ENCODE measurements around the gene GTPBP3. TPM values are rescaled to one million over a fixed set of nuclear protein-coding genes. Genes with fewer than 3 reads are reported as not detected.
"Not testable (repeated sequence)": the region's sequence is repeated elsewhere in the genome, so short reads cannot be mapped to it uniquely, and the experiment has no call there.

The GTPBP3 gene
- total RNA-seq, 1 experiment from 2014 or later, result 53.2 TPM

DNA sequence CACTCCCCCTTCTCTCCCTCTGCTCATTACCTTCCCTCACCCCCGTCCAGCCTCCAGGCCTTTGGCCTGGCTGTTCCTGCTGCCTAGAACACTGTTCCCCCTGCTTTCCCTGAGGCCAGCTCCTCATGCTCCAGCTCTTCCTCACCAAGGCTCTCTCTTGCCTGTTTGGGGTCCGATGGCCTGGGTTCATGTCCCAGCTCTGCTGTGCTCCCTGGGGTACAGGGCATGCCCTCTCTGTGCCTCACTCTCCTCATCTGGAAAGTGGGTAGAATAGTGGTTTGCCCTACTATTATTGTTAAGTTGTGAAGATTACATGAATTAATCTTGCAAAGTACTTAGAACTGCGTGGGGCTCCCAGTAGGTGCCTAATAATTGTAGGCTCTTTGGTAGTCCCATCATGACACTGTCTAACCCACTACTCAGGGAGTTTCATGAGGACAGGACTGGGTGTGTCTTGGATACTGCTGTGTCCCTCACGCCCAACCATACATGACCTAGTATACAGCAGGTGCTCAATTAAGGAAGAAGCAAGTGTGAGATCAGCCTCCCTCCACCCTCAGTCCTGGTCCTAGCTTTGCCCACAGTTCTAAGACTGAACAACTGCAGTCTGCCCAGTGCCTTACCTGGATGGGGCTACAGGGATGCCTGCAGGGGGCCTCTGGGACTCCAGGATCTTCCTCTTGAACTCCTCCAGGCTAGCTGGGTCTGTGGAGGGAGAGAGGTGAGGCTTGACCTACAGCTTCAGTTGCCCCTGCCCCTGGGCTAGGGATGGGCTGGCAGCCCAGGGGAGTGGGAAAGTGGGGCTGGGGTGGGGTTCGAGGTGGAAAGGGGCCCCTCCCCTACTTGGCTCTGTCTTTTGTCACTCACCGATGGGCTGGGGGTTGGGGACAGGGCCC lies 22.8 kb downstream of the GTPBP3 start:
- TF ChIP-seq EZH2 (IDR thresholded peaks at IDR 0.05; ENCODE audit: borderline replicate concordance, low read depth, low read length, poor library complexity, severe bottlenecking), result no peak
- TF ChIP-seq, protein P1, sequence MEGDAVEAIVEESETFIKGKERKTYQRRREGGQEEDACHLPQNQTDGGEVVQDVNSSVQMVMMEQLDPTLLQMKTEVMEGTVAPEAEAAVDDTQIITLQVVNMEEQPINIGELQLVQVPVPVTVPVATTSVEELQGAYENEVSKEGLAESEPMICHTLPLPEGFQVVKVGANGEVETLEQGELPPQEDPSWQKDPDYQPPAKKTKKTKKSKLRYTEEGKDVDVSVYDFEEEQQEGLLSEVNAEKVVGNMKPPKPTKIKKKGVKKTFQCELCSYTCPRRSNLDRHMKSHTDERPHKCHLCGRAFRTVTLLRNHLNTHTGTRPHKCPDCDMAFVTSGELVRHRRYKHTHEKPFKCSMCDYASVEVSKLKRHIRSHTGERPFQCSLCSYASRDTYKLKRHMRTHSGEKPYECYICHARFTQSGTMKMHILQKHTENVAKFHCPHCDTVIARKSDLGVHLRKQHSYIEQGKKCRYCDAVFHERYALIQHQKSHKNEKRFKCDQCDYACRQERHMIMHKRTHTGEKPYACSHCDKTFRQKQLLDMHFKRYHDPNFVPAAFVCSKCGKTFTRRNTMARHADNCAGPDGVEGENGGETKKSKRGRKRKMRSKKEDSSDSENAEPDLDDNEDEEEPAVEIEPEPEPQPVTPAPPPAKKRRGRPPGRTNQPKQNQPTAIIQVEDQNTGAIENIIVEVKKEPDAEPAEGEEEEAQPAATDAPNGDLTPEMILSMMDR (conservative IDR thresholded peaks at IDR 0.05; ENCODE audit: low read depth, low read length), result no peak
- Histone ChIP-seq H3K4me3 (ENCODE audit: low read depth, low read length, poor library complexity, severe bottlenecking) (no peak overlapping the region), H3K27me3 (replicated peaks; ENCODE audit: insufficient read depth, low read depth, low read length, poor library complexity) (no peaks in the 10 kb centered on the region), H3K4me1 (ENCODE audit: insufficient read depth, low read length, poor library complexity, severe bottlenecking) (no peaks in the 10 kb centered on the region), H3K27ac (ENCODE audit: low read depth, low read length, poor library complexity, severe bottlenecking) (no peak overlapping the region), H3K9me3 (ENCODE audit: low read depth, low read length, poor library complexity, severe bottlenecking) (no peaks in the 10 kb centered on the region), H3K36me3 (ENCODE audit: insufficient read depth, low read length, poor library complexity, severe bottlenecking) (no peaks in the 10 kb centered on the region)
- POLR2A ChIA-PET (ENCODE audit: low non-redundant PET), result interaction anchor here (0.6 to 0.7 kb wide), 3 partner anchors 42 to 287 kb away, joined by 3 to 8 read pairs (median 4); no protein-coding TSS in a partner anchor
- intact Hi-C loops (cut with micrococcal nuclease; ENCODE audit: unreplicated experiment), result no loop called here
- CTCF ChIA-PET, result interaction anchor here (1.4 kb wide), 1 partner anchor 26 kb away, joined by 7 read pairs; no protein-coding TSS in a partner anchor
- no peak for DNase-seq (ENCODE audit: low spot score)
- BruUV-seq (replicated peaks), result no TSS peak

DNA sequence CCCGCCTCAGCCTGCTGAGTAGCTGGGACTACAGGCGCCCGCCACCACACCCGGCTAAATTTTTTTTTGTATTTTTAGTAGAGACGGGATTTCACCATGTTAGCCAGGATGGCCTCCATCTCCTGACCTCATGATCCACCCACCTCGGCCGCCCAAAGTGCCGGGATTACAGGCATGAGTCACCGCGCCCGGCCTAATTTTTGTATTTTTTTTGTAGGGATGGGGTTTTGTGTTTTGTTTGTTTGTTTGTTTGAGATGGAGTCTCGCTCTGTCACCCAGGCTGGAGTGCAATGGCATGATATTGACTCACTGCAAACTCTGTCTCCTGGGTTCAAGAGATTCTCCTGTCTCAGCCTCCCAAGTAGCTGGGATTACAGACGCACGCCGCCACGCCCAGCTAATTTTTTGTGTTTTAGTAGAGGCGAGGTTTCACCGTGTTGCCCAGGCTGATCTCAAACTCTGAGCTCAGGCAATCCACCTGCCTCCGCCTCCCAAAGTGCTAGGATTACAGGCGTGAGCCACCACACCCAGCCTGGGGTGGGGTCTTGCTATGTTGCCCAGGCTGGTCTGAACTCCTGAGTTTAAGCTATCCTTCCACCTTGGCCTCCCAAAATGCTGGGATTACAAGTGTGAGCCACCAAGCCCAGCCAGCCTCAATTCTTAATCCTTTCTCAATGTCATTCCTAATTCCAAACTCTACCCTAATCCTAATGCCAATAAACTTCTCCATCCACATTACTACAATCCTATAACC lies 26.7 kb downstream of the GTPBP3 start:
- H3K27me3 ChIP-seq (replicated peaks; ENCODE audit: insufficient read depth, low read depth, low read length, poor library complexity); H3K27ac ChIP-seq (ENCODE audit: low read depth, low read length, poor library complexity, severe bottlenecking); DNase-seq (ENCODE audit: low spot score); H3K36me3 ChIP-seq (ENCODE audit: insufficient read depth, low read length, poor library complexity, severe bottlenecking); CTCF ChIA-PET; H3K4me1 ChIP-seq (ENCODE audit: insufficient read depth, low read length, poor library complexity, severe bottlenecking); BruUV-seq (replicated peaks); H3K4me3 ChIP-seq (ENCODE audit: low read depth, low read length, poor library complexity, severe bottlenecking); intact Hi-C loops (cut with micrococcal nuclease; ENCODE audit: unreplicated experiment); H3K9me3 ChIP-seq (ENCODE audit: low read depth, low read length, poor library complexity, severe bottlenecking): not testable (repeated sequence)
- POLR2A ChIA-PET (ENCODE audit: low non-redundant PET), result interaction anchor here (0.7 kb wide), 1 partner anchor 412 kb away, joined by 12 read pairs; no protein-coding TSS in a partner anchor

DNA sequence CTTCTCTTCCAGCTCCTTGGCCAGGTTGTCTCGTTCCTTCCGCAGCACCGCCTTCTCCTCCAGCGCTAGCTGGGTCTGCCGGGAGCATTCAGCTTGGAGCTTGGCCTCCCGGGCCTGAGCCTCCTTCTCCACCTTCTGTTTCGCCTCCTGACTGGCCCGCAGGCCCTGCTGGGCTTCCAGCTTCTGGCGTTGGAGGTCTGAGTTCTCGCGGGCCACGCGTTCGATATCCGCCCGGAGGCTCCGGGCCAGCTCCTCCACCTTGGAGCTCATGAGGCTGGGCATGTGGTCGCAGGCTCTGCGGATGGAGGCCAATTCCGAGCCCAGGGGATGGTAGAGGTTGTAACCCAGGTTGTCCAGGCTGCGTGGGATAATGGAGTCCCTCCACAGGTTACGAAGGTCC lies 28.0 kb downstream of the GTPBP3 start:
- Histone ChIP-seq H3K9me3 (ENCODE audit: low read depth, low read length, poor library complexity, severe bottlenecking) (no peaks in the 10 kb centered on the region), H3K27me3 (replicated peaks; ENCODE audit: insufficient read depth, low read depth, low read length, poor library complexity) (no peaks in the 10 kb centered on the region), H3K27ac (ENCODE audit: low read depth, low read length, poor library complexity, severe bottlenecking) (no peak overlapping the region), H3K36me3 (ENCODE audit: insufficient read depth, low read length, poor library complexity, severe bottlenecking) (no peaks in the 10 kb centered on the region), H3K4me3 (ENCODE audit: low read depth, low read length, poor library complexity, severe bottlenecking) (no peak overlapping the region), H3K4me1 (ENCODE audit: insufficient read depth, low read length, poor library complexity, severe bottlenecking) (no peaks in the 10 kb centered on the region)
- BruUV-seq (replicated peaks), result no TSS peak
- no peak for DNase-seq (ENCODE audit: low spot score)
- intact Hi-C loops (cut with micrococcal nuclease; ENCODE audit: unreplicated experiment), result no loop called here
- POLR2A ChIA-PET (ENCODE audit: low non-redundant PET), result no interaction called here
- CTCF ChIA-PET, result no interaction called here
- no peak for TF ChIP-seq EZH2 (IDR thresholded peaks at IDR 0.05; ENCODE audit: borderline replicate concordance, low read depth, low read length, poor library complexity, severe bottlenecking)
- TF ChIP-seq, protein P1 (conservative IDR thresholded peaks at IDR 0.05; ENCODE audit: low read depth, low read length), result no peak

All from A673 (cell line).